GM18499 (cell line): ENCODE results near the gene SPTSSB.

Source experiments
- ATAC-seq: cut with Tn5 transposase; IDR thresholded peaks from one replicate; pipeline ENCODE4 v1.9.1; 2021; ENCODE audit warnings: moderate number of reproducible peaks; ENCODE audit not compliant: insufficient read depth, unreplicated experiment

SPTSSB gene

GRCh38 chr3:161295325-161295724 is 76.0 kb downstream of the SPTSSB start:
- no peak for ATAC-seq
